HG02571 (cell line): ENCODE measurements around the gene TBXT.
A peak's percentile ranks its signal among the peaks of the same experiment; 100 is the strongest.
"Not testable (repeated sequence)": the region's sequence is repeated elsewhere in the genome, so short reads cannot be mapped to it uniquely, and the experiment has no call there.

Experiments used
- ATAC-seq: cut with Tn5 transposase; IDR thresholded peaks from one replicate; pipeline ENCODE4 v1.9.1; 2021; ENCODE audit warnings: mild to moderate bottlenecking, moderate library complexity; ENCODE audit not compliant: unreplicated experiment

TBXT gene, protein sequence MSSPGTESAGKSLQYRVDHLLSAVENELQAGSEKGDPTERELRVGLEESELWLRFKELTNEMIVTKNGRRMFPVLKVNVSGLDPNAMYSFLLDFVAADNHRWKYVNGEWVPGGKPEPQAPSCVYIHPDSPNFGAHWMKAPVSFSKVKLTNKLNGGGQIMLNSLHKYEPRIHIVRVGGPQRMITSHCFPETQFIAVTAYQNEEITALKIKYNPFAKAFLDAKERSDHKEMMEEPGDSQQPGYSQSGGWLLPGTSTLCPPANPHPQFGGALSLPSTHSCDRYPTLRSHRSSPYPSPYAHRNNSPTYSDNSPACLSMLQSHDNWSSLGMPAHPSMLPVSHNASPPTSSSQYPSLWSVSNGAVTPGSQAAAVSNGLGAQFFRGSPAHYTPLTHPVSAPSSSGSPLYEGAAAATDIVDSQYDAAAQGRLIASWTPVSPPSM

DNA sequence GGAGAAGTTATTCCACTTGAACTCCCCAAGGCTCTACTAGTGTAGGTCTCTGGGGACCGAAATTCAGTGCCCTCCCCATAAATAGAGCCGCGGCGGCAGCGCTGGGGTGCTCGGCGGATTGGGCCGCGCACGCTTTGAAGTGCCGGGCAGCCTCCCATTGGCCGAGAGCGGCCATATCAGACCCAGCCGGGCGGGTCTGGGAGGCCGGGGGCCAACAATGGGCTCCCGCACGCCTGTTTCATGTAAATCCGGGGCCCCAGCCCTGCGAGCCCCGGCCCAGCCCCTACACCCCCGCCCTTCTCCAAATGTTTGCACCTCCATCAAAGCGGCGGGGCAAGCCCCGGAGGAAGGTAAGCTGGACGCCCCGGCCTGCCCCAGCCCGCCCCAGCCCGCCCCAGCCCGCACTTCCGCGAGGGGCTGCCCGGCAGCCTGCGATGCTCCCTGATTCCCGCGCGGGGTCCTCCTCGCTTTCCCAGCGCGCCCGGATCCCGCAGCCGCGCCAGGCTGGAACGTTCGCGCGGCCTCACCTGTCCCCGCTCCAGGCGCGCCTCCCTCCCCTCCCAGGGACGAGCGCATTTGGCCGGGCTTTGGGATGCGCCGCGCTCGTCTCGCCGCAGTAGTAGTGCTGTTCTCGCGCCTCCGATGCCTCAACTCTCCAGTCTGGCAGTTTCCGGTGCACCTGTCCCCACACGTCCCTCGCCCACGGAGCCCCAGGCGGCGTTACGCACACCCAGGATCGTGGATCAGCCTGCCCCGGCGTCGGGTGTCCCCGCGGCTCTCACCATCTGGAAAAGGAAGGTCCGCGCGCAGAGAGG, at the start of gene TBXT:
TBXT (minus strand) TSS at position 51 of the 815 bp plus-strand sequence. CDS start 260 bp downstream, outside the sequence.
- no peak for ATAC-seq

DNA sequence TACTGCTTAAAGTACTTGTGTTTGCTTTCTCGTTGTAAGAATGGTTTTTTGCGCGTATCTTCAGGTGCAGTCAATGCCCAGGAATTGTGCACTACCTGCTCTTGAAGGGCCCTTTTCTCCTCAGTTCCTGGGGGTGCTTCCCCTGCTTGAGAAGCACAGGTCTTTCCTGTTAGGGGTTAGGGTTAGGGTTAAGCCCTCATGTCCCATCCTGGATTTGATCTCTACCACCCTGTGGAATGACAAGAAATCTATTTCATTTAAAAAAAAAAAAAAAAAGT, 39.6 kb upstream of the TBXT start:
- ATAC-seq: no peak

DNA sequence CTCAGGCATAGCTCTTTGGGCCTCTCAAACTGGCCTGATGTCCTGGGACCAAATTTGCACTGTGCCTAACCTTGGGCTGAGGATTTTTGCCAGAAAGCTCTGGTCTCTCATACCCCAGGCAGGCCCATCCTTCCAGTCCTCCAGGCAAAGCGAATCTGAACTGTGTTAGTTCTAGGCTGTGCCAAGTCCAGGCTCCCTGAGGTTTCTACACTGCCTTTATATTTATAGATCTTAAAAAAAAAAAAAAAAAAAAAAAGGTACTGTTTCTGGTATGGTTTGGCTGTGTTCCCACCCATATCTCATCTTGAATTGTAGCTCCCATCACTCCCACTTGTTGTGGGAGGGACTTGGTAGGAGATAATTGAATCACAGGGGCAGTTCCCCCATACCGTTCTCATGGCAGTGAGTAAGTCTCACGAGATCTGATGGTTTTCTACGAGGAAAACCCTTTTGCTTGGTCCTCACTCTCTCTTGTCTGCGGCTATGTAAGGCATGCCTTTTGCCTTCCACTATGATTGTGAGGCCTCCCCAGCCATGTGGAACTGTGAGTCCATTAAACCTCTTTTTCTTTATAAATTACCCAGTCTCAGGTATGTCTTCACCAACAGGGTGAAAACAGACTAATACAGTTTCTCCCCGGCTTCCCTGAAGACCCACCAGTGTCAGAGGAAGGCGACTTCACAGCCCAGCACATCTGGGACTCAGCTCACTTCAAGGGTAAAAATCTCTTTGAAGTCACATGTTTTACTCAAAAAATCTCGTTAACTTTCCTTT, 39.0 kb upstream of the TBXT start:
- no peak for ATAC-seq

DNA sequence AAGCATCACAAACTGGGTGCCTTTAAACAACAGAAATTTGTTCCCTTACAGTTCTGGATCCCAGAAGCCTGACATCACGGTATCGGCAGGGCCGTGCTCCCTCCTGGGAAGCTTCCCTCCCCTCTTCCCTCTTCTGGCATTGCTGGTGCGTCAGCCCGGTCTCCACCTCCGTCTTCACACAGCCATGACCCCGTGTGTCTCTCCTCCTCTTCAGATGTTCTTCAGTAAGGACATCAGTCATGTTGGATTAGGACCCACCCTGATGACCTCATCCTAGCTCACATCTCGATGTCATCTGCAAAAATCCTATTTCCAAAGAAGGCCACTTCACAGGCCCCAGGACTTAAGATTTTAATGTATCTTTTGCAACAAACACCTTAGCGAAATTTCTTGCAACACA, 38.4 kb upstream of the TBXT start:
- ATAC-seq: no peak

DNA sequence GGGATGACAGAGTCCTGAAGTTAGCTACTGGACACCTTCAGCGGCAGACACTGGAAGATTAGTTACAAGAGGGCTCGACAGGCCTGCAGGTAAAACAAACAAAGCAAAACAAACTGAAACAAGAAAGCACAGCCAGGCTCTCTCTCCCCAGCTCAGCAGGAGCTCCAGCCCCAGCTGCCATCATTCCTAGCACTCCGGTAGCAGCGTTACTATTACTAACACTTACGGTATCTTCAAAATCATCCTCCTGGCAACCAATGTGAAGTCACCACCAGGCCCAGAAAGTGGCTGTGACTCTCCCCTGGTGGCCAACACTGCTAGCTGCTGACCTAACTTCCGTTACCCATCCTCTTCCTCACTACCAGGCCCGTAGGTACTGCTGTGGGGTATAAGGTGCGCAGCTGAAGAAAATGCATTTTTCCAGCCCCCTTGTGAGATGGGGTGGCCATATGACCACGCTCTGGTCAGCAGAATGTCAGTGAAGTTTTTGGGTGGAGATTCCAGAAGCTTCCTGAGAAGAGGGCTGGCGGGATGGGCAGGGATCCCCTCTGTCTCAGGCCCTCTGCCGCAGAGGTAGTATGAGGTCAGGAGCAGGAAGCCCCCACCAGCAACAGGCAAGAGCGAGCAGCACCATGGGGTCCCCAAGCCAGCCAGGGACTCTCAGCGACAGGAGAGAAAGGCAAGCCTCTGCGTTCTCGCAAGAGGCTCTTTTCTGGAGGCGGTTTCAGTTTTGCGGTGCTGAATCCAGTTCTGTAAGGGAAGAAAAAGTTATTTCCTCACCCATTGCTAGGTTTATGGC, 37.4 kb upstream of the TBXT start:
- ATAC-seq: no peak

DNA sequence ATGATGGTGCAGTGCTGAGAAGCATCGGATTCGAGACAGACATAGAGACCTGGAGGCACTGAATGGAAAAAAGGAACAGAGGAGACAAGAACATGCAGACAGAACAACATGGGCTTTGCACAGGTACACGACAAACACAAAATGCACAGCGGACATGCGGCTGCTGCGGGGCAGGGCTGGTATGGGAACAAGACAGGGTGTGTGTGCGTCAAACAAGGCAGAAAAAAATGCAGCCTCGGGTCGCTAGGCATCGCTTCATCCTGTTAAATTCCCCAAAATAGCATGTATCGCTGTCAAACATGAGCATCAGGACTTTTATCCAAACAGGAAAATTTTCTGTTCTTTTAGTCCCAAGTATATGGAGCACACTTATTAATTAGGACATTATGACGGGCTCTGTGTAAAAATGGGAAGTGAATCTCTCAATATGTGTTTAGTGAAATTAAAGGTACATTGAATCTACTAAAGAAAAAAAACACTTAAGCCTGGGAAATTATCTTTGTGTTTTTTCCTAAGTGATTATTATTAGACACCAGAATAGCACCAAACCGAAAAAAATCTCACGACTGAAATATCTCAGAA, 36.1 kb upstream of the TBXT start:
- no peak for ATAC-seq

DNA sequence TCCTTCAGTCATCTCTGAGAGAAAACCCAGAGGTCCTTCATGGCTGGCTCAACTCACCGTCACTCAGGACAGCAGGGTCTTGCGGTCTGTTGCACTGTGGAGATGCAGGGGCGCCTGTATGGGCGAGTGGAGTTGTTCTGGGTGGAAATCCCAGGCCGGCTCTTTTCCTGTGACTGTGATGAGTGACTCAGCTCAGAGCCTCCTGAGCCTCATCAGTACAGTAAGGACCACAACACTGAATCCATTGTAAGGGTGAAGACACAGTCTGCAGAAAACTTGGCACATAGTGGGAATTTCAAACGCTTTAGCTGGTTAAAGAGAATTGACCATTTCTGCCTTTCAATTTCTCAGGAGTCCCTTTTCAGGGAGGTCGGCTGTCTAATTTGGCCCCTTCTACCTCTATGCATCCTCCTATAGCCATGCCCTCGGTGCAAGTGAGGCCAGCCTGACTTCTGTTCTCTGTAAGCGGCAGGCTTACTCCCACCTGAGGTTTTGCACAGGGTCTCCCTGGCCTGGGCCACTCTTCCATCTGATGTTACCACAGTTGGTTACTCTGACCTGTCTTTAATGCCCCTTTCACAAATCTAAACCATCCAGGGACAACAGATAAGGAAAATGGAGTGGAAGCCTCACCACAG, 35.5 kb upstream of the TBXT start:
- ATAC-seq: no peak

DNA sequence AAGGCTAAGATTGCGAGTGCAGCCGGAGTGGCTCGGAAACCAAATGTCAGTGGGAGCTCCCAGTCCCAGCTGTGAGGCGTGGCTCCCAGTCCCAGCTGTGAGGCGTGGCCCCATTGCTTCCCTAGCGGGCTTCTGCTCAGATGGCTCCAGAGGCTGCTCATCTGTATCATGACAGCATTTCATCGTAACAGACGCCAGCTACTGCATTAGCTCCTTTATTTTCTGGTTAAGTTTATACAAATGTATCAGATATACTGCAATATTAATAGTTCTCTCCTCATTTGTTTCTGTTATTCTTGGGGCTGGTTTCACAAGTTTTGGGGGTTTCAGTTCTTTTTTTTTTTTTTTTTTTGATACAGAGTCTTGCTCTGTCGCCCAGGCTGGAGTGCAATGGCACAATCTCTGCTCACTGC, 34.7 kb upstream of the TBXT start:
- ATAC-seq: peak; percentile 68

DNA sequence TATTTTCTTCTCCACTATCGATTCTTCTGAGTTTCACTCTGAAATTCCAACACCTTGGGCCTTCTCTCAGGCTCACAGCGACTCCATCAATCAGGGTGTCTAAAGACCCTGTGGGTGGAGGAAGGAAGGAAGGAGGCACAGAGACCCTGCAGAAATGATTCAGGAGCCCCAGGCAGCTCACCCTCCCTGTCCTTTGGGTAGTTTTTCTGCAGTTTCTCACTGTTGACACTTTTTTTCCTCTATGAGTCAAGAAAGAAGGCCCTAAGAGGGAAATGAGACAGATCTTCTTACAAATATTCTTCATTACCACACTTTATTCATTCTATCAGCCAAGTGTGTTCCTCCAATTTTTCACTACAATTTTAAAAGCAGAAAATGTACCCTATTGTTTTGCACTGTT, 34.2 kb upstream of the TBXT start:
- peak; percentile 14 for ATAC-seq

DNA sequence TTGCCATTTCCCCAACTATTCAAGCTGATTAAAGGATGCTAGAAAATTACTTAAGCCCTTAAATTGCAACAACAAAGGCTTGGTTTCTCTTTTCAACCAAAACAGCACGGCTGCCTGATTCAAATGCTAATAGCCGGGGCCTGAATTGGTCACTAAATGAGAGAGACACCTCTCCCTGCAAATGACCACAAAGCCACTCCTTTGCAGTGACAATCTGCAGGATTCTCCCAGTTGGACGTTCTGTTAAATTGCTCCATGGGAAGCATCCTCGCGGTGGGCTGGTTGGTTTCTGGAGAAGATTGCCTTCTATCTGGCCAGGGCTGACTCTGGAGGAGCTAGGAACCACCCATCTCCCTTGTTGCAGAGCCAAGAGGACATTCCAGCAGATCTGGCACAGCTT, 29.7 kb upstream of the TBXT start:
- no peak for ATAC-seq

DNA sequence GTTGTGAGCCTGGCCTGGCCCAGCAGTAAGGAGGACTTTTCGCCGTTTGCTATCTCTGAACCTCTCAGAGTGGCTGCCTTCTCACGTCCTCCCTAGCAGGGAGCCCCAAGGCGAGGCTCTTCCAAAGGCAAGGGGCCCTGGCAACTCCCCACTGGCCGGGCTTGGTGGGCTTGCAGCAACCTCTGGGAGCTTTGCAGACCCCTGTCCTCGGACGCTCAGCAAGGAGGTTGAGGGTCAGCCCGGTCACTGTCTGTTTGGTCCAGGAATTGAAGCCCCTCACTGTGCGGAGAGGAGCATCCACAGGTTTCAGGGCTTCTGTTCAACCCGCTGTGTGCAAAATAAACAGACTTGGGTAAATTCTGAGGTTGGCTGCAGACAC, 28.2 kb upstream of the TBXT start:
- ATAC-seq: no peak

DNA sequence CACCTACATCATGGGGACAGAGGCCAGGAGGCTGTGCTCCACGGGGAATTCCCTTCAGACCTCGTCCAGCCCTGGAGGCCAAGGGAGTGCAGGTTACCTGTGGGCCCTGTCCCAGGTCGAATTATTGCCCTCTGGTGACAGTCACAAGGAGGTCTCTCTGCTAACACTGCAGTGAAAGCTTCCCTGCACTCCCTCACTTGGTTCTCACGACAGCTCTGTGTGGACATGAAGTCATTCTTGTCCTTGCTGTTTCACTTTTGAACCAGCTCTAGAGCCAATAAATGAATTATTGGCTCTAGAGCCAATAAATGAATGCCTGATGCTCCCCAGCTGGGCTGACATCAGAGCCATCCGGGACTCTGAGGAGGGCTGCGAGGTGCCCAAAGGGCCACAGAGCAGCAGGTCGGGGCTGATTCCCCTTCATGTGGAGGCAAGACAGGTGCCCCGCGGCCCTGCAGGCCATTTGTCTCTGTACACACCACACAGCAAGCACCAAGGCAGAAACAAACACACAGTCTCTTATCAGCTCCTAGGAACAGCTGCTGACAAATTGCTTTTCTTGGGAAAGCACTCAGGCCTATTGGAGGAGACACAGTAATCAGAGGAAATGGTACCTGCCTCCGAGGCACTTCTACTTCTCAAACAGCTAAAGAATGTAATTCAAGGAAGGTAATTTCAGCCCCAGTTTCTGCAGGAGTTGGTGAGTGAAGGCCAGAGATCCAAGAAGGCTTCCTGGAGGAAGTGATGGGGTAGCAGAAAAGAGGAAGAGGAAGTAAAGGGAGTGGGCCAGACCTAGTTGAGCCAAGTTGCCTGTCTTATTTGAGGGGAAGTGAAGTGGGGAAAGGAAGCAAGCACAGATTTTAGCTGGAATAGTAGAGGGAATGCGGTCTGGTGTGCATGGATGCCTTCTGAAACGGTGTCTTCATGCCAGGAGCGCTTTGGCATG, 27.5 kb upstream of the TBXT start:
- no peak for ATAC-seq

DNA sequence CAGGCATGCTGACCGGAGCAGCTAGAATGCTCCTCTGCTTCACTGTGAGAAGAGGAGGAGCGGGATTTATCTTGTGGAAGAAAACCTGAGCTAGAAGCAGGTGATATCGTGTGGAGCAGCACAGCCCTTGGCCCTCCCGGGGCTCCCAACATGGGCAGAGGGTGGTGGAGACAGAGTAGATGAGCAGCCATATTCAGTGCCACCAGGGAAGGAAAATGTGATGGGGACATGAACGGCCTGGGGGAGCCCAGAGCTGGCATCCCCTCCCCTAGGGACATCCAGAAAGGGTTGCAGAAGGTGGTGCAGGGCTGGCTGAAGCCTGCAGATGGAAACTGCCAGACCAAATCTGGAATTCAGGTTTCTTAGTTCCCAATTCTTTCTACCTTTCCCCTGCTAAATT, 24.9 kb upstream of the TBXT start:
- ATAC-seq: no peak

DNA sequence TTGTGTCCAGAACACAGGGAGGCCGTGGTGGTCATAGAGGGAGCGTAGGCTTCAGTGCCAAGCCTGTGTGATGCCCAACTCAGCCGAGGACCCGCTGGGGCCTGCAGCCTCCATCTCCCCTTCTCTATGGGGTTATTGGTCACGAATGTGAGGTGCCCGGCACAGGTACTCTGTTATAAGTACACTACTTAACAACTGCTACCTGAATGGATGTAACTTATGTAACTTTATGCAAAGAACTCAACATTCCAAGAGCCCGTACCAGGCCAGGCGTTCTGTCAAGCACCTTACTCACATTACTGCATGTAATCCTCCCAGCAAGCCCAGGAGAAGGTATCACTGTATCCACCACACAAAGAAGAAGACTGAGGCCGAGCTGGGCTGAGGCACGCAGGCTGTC, 24.5 kb upstream of the TBXT start:
- no peak for ATAC-seq

DNA sequence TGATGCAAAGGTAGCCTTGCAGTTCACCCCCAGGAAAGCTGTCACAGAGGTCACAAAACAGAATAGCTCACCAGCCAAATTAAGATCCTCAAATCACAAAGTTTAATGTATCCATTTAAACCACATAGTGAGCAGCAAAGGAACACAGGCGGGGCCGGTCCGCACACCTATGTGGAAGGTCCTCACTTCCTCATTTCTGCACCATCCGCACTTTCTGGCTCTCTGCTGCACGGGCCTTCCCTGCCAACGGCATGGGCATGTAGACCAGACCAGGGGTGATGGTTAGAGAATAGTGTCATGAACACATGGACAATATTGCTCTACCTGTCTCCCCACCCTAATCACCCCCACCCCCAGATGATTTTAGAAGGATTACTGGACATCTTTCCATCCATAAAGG, 12.1 kb upstream of the TBXT start:
- no peak for ATAC-seq

DNA sequence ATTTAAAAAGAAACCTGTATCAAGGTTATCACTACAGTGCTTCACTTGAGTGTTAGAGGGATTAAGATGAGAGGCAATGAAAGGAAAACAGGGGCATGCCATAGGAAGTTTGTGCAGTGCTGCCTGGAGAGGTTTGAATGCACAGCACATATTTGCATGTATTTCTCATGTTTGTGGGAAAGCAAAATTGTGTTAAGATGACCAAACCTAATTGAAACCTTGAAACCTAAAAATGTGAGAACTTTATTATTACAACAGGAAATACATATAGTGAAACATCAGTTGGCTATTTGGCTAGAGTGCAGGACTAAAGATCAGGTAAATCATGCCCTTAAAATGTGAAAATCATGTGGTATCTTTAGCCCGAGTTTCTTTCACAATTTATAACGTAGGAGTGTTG, 8.5 kb upstream of the TBXT start:
- ATAC-seq: no peak

DNA sequence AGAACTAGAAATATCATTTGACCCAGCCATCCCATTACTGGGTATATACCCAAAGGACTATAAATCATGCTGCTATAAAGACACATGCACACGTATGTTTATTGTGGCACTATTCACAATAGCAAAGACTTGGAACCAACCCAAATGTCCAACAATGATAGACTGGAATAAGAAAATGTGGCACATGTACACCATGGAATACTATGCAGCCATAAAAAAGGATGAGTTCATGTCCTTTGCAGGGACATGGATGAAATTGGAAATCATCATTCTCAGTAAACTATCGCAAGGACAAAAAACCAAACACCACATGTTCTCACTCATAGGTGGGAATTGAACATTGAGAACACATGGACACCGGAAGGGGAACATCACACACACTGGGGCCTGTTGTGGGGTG, 7.4 kb upstream of the TBXT start:
- not testable (repeated sequence) for ATAC-seq

DNA sequence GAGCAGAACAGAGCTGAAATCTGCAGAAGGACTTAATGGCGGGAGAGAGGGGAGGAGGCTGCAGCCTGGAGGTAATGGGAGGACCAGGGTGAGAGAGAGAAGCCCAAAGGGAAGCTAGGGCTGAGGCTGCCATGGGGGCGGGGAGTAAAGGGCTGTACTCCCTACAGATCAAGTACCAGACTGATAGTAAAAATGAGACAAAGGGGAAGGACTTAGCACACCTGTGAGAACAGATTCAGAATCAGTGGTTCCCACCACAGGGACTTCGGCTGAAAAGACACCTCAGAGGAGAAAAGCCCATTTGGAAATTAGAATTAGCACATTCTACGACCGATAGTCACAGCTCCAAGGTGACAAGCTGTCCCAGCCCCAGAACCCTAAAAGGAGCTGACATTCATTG, 6.4 kb upstream of the TBXT start:
- ATAC-seq: no peak
